Skin of body (tissue), 2 donors: ENCODE results near the gene PKP1. TPM values are rescaled to one million over a fixed set of nuclear protein-coding genes. Genes with fewer than 3 reads are reported as not detected.

ENCODE experiments used
- DNase-seq: peaks from one replicate; lab custom pipeline; 2025; lab: John Stamatoyannopoulos, UW
- total RNA-seq: library from RNA; depleted of rRNA; stranded (reverse); fragments of >200 nt; gene quantifications from one replicate; pipeline ENCODE4 v1.2.3, GENCODE V29; 2014

Gene PKP1
- total RNA-seq, 1 donor from 2014 or later: 151 TPM

DNA sequence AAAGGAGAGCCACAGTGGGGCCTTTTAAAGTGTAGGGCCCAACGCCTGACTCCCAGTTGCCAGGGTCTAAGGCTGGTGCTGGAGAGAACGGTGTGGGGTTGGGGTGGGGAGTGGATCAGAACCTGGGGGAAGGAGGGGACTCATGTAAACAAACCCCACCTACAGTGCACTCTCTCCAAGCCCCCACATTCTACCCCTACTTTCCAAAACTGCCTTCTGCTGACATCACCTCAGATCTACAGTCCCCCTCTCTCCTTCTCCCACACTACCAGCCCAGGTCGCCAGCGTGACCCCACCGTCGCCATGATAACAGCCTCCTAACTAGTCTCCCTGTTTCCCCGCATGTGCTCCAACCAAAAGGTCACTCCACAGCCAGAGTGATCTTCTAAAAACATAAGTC is 67.6 kb downstream of the PKP1 start:
- no peak for DNase-seq

DNA sequence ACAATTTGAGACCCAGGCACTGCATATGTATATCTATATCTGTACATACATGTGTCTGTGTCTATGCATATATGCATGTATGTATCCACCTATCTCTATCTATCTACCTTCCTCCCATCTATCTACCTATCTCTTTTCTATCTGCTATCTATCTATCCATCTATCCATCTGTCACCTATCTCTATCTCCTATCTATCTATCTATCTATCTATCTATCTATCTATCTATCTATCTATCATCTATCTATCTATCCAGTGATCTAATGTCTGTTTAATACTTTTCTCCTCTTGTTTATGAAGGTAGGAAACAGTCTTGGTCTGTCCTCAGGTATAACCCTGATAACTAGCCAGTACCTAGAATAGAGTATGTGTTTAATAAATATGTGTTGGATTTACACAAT is 68.3 kb downstream of the PKP1 start:
- no peak for DNase-seq

DNA sequence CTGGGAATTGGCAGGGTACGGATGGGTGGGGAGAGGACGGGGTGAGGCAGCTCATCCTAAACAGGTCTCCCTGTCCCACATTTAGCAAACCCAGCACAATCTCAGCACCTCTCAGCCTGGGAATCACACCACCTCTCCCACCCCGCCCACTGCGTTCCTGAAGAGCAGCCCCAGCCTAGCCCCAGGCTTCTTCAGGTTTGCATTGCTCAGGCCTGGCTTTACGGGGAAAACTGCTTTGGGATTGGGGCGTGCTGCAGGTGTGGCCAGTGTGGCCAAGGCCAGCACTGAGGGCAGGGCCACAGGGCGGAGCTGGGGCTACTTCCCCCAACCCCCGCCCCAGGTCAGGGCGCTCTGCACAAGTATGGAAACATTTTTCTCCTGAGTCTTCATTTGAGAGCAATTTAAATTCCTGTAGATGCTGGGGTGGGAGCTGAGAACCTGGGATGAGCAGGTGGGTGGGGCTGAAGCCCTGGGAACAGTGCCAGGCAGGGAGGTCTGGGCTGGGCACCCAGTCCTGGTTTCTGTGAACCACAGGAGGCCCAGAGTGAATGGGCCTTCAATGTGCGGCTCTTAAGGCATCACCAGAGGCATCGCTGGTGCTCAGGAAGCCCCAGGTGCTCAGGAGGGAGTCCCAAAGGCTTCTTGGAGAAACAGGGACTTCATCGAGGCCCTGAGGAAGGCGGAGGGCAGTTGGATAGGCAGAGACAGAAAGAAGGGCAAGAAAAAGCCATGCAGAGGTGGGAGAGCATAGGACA is 70.1 kb downstream of the PKP1 start:
- no peak for DNase-seq

DNA sequence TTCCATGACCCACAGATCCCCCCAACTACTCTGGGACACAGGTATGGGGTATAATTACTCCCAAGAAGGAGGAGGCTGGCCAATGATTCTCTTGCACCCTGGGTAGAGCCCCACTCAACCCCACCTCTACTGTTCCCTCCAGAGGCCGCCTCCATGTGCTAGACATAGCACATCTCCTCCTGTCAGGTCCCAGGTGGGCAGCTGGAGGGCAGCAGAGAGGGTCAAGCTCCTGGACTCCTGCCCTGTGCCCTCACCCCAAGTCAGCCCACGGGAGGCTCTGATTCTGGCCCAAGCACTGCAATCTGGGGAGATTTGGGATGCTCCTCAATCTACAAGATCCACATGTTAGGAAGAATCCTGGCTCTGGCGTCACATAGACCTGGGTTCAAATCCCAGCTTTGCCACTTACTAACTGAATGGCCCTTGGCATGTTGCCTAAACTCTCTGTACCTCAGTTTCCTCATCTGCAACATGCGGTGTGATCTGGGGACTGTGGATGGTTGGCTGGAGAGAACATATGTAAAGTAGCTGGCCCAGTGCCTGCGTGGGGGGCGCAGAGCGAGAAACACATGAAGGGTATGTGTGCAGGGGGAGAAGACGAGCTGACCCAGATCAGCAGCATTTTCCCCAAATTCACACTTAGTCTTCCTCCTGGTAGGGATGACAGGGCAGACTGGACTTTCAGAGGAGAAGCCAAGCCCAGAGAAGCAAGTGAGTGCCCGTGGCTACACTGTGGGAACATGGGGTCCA is 71.0 kb downstream of the PKP1 start:
- DNase-seq: no peak

DNA sequence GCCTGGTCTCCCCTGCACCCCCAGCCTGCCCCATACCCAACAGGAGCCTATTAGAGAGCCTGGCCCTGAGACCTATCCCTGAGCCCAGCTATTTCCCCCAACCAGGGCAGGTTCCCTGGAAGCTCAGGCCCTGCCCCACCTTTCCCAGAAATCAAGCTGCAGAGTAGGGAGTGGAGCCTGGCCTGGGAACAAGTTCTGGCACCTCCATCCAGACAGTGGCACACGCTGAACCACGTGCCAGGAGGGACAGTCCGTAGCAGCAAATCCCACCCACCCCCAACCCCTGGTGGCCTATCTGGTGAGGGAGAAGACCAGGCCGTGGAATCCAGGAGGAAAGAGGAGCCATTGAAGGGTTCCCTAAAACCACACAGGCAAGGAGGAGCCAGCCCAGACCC is 71.6 kb downstream of the PKP1 start:
- DNase-seq: no peak

DNA sequence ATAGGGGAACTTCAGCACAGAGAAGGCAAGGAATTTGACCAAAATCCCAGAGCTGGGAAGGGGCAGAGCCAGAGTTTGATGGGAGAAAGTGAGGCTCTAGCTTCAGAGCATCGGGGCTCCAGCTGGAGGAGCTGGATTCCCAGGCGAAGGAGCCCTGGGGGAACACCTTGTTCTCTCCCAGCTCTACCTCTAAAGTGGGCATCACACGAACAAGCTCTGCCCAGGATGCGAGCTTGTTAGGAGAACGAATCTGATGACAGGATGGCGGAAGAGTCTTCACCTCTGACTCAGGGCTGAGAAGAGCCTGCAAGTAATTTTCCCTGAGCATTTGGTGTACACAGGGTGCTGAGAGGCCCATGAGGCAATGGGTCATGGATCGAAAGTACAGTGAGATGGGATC is 72.2 kb downstream of the PKP1 start:
- no peak for DNase-seq

DNA sequence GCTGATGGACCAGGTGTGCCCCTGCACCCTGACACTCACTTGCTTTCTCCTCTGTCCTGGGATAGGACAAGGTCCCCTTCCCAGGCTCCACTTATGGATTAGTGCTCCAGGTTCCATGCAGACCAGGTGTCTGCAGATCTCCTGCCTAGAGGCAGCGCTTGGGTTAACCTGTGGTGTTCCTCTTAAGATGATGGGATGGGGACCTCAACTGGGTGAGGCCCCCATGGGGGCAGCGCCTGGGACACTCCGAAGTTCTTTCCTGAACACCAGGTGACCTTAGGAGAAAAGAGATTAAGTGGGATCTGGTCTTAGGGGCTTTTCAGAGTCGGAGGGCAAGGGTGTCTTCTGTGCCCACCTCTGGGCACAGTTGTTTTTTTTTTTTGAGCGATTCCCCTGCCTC is 72.9 kb downstream of the PKP1 start:
- no peak for DNase-seq

DNA sequence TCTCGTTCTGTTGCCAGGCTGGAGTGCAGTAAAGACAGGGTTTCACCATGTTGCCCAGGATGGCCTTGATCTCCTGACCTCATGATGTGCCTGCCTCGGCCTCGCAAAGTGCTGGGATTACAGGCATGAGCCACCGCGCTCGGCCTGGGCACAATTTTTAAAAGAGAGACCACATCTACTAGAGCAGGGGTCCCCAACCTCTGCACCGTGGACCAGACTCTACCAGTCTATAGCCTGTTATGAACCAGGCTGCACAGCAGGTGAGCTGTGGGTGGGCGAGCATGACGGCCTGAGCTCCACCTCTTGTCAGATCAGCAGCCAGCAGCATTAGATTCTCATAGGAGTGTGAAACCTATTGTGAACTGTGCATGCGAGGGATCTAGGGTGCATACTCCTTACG is 73.4 kb downstream of the PKP1 start:
- DNase-seq: no peak

DNA sequence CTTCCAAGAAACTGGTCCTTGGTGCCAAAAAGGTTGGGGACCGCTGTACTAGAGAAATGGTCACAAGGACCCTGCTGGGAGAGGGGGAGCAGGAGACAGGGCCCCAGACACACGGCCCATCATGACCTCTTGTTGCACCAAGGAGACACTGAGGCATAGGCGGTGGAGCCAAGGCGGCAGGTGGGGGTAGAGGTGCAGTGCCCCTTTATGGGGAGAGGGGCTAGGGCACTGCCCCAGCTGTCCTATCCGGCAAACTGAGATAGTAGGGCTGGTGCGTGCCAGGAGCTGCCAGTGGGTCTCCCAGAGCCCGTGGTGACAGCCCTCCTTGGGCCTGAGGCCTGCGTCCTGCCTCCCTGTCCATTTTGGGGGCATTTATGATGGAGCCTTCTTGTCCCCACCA is 73.9 kb downstream of the PKP1 start:
- no peak for DNase-seq

DNA sequence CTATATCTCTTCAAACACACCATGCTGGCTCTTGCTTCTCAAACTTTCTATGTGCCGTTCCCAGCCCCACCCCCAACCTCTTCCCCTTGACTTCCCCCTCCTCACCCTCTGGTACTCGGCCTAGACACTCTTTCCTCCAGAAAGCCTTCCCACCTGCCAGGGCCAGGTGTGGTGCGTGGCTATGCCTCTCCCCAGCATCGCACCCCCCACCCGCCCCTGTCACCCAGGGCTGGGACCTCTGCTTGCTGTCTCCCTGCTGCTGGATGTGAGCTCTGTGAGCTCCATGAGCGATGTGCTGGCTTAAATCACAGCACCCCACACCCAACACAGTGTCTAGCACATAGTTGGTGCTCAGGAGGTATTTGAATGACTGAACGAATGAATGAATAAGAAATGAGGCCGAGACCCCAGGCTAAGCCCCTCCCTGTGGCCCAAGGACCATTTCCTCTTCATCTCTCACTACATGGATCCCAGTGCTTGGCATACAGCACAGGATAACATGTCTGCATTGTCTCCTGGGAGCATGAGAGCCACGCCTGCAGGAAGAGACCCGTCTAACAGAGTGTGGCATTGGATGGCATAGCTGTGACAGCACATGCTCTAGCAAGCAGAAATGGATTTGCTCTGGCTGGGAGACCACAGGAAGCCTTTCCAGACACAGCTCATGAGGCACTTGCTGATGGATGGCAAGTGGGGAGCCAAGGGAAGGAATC is 74.5 kb downstream of the PKP1 start:
- no peak for DNase-seq

DNA sequence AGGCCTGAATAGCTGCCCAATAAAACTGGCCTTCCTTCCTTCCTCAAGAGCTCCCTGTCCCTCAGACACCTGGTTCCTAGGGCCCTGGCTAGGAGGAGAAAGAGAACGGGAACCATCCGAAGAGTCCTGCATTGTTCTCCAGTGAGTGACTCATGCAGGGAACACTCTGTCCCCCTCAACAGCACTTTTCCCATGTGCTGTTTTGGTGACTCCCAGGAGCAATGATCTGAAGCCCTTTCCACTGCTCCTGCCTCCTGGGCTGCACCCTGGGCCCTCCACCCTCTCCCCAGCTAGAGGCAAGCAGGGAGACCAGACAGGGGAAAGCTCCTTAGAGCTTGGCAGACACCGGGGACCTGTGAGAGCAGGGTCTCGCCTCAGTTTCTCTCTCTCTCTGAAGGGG is 75.3 kb downstream of the PKP1 start:
- no peak for DNase-seq

DNA sequence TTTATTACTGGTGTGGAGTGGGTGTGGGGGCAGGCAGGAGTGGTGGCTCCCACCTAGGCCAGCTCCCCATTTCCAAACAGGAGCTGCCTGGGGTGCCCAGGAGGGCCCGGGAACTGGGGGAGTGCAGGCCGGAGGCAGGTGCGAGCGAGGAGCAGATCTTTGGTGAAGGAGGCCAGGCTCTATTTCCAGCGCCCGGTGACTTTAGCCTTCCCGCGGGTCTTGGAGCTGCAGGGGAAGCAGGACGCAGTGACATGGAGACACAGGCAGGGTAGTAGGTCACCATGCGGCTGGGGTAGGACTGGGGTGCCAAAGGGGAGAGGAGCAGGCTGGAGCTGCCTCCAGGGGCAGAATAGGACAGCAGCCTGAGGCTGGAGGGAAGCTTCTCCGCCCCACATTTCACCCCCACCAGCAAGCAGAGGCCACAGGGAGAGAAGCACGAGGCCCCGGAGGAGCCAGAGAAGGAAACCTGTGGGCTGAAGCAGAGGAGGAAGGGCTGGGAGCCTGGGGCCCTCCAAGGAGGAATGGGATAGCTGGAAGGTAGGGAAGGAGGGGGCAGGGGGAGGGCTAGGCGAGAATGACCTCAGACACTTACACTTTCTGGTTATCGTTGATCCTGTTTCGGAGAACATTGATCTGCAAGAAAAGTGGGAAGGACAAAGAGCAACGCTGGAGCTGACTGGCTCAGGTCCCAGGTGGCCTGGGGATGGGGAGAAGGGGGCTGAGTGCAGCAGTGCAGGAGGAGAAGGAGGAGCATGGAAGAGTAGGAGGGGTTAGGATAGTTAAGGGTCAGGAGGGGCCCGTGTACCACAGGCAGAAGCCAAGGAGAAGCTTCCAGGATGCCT is 75.9 kb downstream of the PKP1 start:
- DNase-seq: no peak

DNA sequence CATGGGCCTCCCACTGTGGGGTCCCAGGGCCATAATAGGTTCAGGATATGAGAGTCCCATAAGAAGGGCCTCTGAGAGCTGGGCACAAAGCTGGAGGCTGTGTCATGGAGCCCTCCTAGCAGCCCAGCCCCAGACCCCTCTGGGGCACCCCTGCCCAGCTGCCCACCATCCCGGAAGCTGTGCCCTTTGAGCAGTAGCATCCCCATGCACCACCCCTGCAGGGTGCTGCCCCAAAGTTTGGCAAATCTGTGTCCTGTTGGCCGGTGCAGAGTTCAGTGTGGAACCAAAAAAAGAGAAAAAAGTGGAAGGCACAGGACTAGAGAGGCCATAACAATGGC is 76.5 kb downstream of the PKP1 start:
- no peak for DNase-seq

DNA sequence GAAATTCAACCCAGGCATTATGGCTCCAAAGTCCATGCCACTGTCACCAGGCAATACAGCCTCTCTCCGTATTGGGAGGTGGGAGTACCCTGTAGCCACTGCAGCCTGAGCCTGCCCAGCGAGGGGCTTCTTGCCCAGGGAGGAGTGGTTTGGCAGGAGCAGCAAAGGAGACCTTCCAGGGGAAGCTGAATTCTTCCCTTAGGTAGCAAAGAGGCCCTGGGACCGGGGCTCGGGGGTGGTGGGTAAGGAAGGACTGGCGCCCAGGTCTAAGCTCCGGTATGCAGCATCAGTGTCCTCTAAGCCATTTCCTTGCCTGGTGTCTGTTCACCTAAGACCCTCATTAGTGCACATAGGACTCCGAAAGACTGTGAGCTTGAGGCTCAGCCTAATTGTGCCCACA is 77.2 kb downstream of the PKP1 start:
- DNase-seq: no peak

DNA sequence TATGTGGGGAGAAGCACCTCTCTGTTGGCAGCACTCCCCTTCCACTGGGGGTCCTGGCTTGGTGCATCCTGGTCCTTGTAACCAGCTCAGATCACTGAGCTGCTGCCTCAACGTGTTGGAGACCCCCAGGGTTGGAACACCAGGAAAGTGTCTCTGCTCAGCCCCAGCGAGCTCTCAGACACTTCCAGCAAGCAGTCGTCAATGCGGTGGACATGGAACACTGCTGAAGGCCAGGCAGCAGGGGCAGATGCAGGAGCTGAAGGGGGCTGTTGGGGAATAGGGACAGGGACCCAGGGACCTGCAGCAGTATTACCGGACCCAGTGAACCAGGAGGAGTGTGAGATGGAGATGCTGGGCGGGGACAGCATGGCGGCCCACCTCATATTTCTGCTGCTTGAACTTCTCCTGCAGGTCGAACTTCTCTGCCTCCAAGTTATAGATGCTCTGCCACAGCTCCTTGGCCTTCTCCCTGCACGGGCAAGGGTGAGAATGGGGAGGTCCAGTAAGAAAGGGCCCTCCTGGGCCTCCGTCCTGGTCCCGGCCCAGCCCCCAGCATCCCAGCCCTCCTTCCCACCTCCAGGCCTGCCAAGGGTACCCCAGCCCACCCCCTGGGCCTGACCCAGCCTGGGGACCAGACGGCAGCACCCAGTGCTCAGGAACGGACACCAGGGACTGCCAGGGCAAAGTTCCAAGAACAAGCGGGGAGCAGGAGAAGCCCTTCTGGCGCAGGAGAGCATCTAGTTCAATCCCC is 77.8 kb downstream of the PKP1 start:
- DNase-seq: no peak

DNA sequence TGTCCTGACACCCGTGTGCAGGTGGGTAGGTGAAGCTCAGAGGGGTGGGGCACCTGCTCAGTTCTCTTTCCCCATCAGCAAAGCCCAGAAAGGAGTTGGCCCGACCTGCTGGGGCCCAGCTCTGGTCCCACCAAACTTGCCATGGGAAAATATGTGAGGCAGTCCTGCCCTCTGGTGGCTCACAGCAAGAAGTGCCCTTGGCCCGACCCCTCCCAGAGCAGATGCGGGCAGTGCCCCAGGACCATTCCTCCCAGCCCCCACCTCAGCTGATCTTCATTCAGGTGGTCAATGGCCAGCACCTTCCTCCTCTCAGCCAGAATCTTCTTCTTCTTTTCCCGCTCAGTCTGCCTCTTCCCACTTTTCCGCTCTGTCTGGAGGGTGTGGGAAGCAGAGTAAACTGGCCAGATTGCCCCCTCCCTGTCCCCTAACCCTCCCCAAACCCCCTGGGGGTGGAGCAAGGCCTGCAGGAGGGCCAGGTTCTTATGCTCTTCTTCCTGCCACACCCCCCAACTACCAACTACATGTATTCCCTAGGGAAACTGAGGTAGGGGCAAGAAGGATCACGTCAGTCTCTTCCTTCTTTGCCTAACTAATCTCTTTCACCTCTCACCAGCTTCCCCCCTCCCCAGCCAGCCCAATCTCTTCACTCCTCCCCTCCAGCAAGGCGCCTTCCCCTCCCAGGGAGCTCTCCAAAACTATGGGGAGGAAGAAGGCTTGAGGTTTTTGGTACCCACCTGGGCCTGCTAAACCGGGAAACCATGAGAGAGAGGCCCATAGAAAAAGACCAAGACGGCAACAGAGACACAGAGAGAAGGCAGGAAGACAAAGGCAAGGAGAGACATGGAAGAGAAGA is 78.6 kb downstream of the PKP1 start:
- peak; percentile 34 for DNase-seq

DNA sequence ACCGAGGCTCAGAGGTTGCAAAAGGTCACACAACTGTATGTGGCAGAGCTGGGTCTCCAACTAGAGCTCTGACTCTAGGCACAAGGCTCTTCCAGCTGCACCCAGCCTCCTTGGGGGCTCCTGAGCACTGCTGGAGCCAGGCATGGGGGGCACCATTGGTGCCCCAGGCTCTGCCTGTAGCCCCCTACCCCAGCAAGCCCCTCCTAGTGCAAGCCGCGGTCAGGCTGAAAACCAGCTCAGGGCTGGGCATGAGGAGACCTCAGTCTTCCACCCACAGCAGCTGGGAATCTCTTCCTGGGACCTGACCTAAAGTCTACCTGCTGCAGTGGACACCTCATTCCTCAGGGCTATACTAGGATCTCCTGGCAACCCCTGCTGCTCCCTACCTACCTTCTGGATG is 79.6 kb downstream of the PKP1 start:
- DNase-seq: no peak

DNA sequence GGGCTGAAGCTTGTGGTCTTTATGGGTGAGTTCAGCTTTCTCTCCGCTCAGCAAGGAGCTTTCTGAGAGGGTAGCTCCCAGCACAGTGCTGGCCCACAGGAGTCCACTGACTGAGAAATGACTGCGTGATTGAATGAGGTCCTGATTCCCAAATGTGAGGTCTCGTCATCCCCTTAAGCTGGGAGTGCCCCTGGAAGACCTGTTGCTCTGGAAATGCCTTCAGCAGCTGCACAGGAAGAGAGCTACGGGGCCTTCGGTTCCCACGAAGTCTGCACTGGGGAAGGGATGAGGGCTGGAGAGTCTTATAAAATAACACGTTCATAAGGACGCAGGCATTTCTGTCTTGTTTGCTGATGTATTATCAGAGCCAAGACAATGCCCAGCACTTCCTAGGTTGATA is 80.2 kb downstream of the PKP1 start:
- DNase-seq: no peak

DNA sequence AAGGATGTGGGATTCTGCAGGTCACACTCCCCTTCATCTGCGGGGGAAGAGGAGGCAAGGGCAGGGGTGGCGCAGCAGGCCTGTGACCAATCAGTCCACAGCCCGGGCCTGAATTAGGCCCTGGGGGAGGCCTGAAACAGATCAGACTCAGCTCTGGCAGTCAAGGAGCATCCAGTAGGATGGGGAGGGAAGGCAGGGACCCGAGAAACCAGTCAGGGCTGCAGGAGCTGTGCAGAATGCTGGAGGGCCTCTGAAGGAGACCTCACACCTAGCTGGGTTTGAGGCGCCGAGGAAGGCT is 81.5 kb downstream of the PKP1 start:
- DNase-seq: no peak

DNA sequence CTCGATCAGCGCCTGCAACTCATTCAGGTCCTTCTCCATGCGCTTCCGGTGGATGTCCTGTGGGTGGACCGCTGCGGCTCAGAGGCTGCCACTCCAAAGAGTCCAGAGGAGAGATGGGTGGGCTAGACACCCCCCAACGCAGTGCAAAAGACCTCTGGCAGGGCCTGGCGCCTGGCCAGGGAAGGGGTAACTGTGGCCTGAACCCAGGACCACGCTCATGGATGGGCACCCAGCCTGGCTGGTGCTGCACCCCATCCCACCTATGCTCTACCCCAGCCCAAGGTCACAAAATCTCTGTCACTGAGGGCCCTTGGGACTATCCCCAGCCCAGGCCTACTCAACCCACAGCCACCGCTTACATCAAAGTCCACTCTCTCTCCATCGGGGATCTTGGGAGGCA is 81.9 kb downstream of the PKP1 start:
- DNase-seq: no peak
